ENCODE data around the gene ATP8B3. TPM values are rescaled to one million over a fixed set of nuclear protein-coding genes. Genes with fewer than 3 reads are reported as not detected.

Gene ATP8B3
- total and polyA plus RNA-seq, 2 donors (not counting 1 experiment from before 2014, with no cell fraction given): 2.3 to 3.0 TPM

- Histone ChIP-seq H2AFZ (ENCODE audit: low read length) (no peak overlapping the region), H3K9me3 (ENCODE audit: control insufficient read depth, insufficient read depth, low read depth, low read length) (no peaks in the 10 kb centered on the region), H3K4me1 (ENCODE audit: control insufficient read depth, extremely low read depth, insufficient read depth, low read length) (no peaks in the 10 kb centered on the region), H3K27me3 (ENCODE audit: control insufficient read depth, insufficient read depth, low read length) (peaks cover 70% of the 10 kb centered on the region), H3K9ac (ENCODE audit: insufficient read depth, low read length) (no peak overlapping the region), H3K4me2 (ENCODE audit: extremely low read depth, insufficient read depth, low read length) (no peak overlapping the region), H3K4me3 (replicated peaks in 1 of 4; ENCODE audit: control extremely low read depth in 1 of 4, insufficient read depth in 1 of 4, low read depth in 3 of 4, low read length in 4 of 4) (no peak overlapping the region), H3K79me2 (ENCODE audit: control insufficient read depth, insufficient read depth, low read length) (no peaks in the 10 kb centered on the region), H3K27ac (ENCODE audit: insufficient read depth, low read length) (no peak overlapping the region), H4K20me1 (ENCODE audit: control insufficient read depth, extremely low read depth, insufficient read depth, low read length) (no peaks in the 10 kb centered on the region), H3K36me3 (ENCODE audit: control insufficient read depth, insufficient read depth, low read length) (no peaks in the 10 kb centered on the region)
- DNase-seq (ENCODE audit: low read depth in 2 of 2): peak in 1 of 2 donors; percentile 23
- no peak for TF ChIP-seq CTCF (conservative IDR thresholded peaks at IDR 0.05 in 1 of 2, IDR thresholded peaks at IDR 0.05 in 1 of 2; ENCODE audit: low read depth in 1 of 2, low read length in 2 of 2)
- peak; percentile 98 for TF ChIP-seq EZH2 (IDR thresholded peaks at IDR 0.05; ENCODE audit: low read length, missing control alignments)
These were observed 57.2 kb downstream of the ATP8B3 start for GRCh38 chr19:1754636-1755466.

- no peaks in the 10 kb centered on the region for H3K36me3 ChIP-seq (ENCODE audit: control insufficient read depth, insufficient read depth, low read length)
- peaks cover 72% of the 10 kb centered on the region for H3K27me3 ChIP-seq (ENCODE audit: control insufficient read depth, insufficient read depth, low read length)
- no peaks in the 10 kb centered on the region for H3K9me3 ChIP-seq (ENCODE audit: control insufficient read depth, insufficient read depth, low read depth, low read length)
- H3K4me2 ChIP-seq (ENCODE audit: extremely low read depth, insufficient read depth, low read length): no peak overlapping the region
- no peaks in the 10 kb centered on the region for H3K4me1 ChIP-seq (ENCODE audit: control insufficient read depth, extremely low read depth, insufficient read depth, low read length)
- no peak overlapping the region for H3K4me3 ChIP-seq (replicated peaks in 1 of 4; ENCODE audit: control extremely low read depth in 1 of 4, insufficient read depth in 1 of 4, low read depth in 3 of 4, low read length in 4 of 4)
- H3K9ac ChIP-seq (ENCODE audit: insufficient read depth, low read length): no peak overlapping the region
- DNase-seq (ENCODE audit: low read depth in 2 of 2): no peak
- no peak overlapping the region for H2AFZ ChIP-seq (ENCODE audit: low read length)
- no peaks in the 10 kb centered on the region for H4K20me1 ChIP-seq (ENCODE audit: control insufficient read depth, extremely low read depth, insufficient read depth, low read length)
- H3K27ac ChIP-seq (ENCODE audit: insufficient read depth, low read length): no peak overlapping the region
- TF ChIP-seq CTCF (conservative IDR thresholded peaks at IDR 0.05 in 1 of 2, IDR thresholded peaks at IDR 0.05 in 1 of 2; ENCODE audit: low read depth in 1 of 2, low read length in 2 of 2) (no peak), EZH2 (IDR thresholded peaks at IDR 0.05; ENCODE audit: low read length, missing control alignments) (no peak)
- no peaks in the 10 kb centered on the region for H3K79me2 ChIP-seq (ENCODE audit: control insufficient read depth, insufficient read depth, low read length)
These were observed 57.9 kb downstream of the ATP8B3 start for GRCh38 chr19:1754018-1754635.

All from fibroblast of lung (primary cell).